CD14-positive monocyte (primary cell): ENCODE data around the gene POU1F1. TPM values are rescaled to one million over a fixed set of nuclear protein-coding genes. Genes with fewer than 3 reads are reported as not detected.

Experiments used
- DNase-seq, 3 donors: peaks; one replicate each; pipeline ENCODE4 v3.0.0-alpha.2; 2011 to 2022
- H2AFZ ChIP-seq: 2 replicates; pipeline ENCODE4 v1.6.0; 2012; ENCODE audit warnings: mild to moderate bottlenecking, low read depth, low read length, inconsistent platforms; ENCODE audit not compliant: insufficient read depth, poor library complexity, severe bottlenecking
- H3K27ac ChIP-seq, 2 donors: 1 replicate in 1 of 2; 2 replicates in 1 of 2; pipeline ENCODE4 v1.5.1; 2012 to 2013; ENCODE audit warnings: low read length in 2 of 2, control low read depth in 1 of 2, inconsistent platforms in 1 of 2, low read depth in 1 of 2, mild to moderate bottlenecking in 1 of 2
- H3K27me3 ChIP-seq, 2 donors: one replicate each; pipeline versions ENCODE4 v1.6.0 to v1.6.1; 2011 to 2013; ENCODE audit warnings: low read length in 2 of 2; ENCODE audit not compliant: control insufficient read depth in 2 of 2, insufficient read depth in 2 of 2
- H3K36me3 ChIP-seq, 2 donors: replicated peaks in 1 of 2; 1 replicate in 1 of 2; 2 replicates in 1 of 2; pipeline versions ENCODE4 v1.5.1 to v1.6.1; 2012 to 2013; ENCODE audit warnings: low read length in 2 of 2, control low read depth in 1 of 2, inconsistent platforms in 1 of 2, mild to moderate bottlenecking in 1 of 2; ENCODE audit not compliant: insufficient read depth in 2 of 2, control insufficient read depth in 1 of 2
- H3K4me1 ChIP-seq, 2 donors: 1 replicate in 1 of 2; 2 replicates in 1 of 2; pipeline versions ENCODE4 v1.5.1 to v1.6.1; 2012 to 2013; ENCODE audit warnings: low read length in 2 of 2, control low read depth in 1 of 2, inconsistent platforms in 1 of 2, mild to moderate bottlenecking in 1 of 2, moderate library complexity in 1 of 2; ENCODE audit not compliant: insufficient read depth in 2 of 2, control insufficient read depth in 1 of 2
- H3K4me2 ChIP-seq: replicated peaks from 2 replicates; pipeline ENCODE3; 2012; ENCODE audit warnings: low read length, moderate library complexity, mild to moderate bottlenecking; ENCODE audit not compliant: poor library complexity, severe bottlenecking; ENCODE audit errors: extremely low read depth
- H3K4me3 ChIP-seq, 3 experiments: fragments of 200-600 bp in 1 of 3; sonication (generic) in 1 of 3; replicated peaks in 1 of 3; 1 replicate in 2 of 3; 2 replicates in 1 of 3; pipeline ENCODE4 v1.5.1; 2011 to 2013; ENCODE audit warnings: low read length in 3 of 3, mild to moderate bottlenecking in 3 of 3, control low read depth in 2 of 3, low read depth in 2 of 3, inconsistent platforms in 1 of 3, moderate library complexity in 1 of 3
- H3K79me2 ChIP-seq: 2 replicates; pipeline ENCODE4 v1.6.0; 2012; ENCODE audit warnings: mild to moderate bottlenecking, control low read depth, inconsistent platforms, low read length, moderate library complexity; ENCODE audit not compliant: insufficient read depth
- H3K9ac ChIP-seq: 2 replicates; pipeline ENCODE4 v1.6.0; 2017; ENCODE audit warnings: low read length, mild to moderate bottlenecking; ENCODE audit not compliant: insufficient read depth, poor library complexity, severe bottlenecking
- H3K9me3 ChIP-seq, 2 donors: replicated peaks in 1 of 2; 1 replicate in 1 of 2; 2 replicates in 1 of 2; pipeline versions ENCODE4 v1.5.1 to v1.6.1; 2012 to 2013; ENCODE audit warnings: low read length in 2 of 2, control low read depth in 1 of 2; ENCODE audit not compliant: control insufficient read depth in 1 of 2, insufficient read depth in 1 of 2
- H4K20me1 ChIP-seq: 2 replicates; pipeline ENCODE4 v1.6.0; 2012; ENCODE audit warnings: mild to moderate bottlenecking, low read length, control low read depth, moderate library complexity; ENCODE audit not compliant: insufficient read depth
- H3K27ac Mint-ChIP-seq, 7 donors: one replicate each; pipeline ENCODE4 v1.8.0; 2020; ENCODE audit warnings: mild to moderate bottlenecking in 7 of 7, mixed read lengths in 7 of 7, moderate library complexity in 6 of 7, inconsistent platforms in 2 of 7
- H3K27me3 Mint-ChIP-seq, 3 donors: one replicate each; pipeline ENCODE4 v1.8.0; 2021 to 2022; ENCODE audit warnings: low read depth in 3 of 3, mild to moderate bottlenecking in 3 of 3, mixed read lengths in 3 of 3, moderate library complexity in 3 of 3, inconsistent platforms in 1 of 3
- H3K36me3 Mint-ChIP-seq, 2 donors: one replicate each; pipeline ENCODE4 v1.8.0; 2020; ENCODE audit warnings: mixed read lengths in 2 of 2, inconsistent platforms in 1 of 2, mild to moderate bottlenecking in 1 of 2
- H3K4me1 Mint-ChIP-seq: one replicate; pipeline ENCODE4 v1.8.0; 2020; ENCODE audit warnings: mild to moderate bottlenecking, mixed read lengths
- H3K4me3 Mint-ChIP-seq, 2 donors: one replicate each; pipeline ENCODE4 v1.8.0; 2020; ENCODE audit warnings: mild to moderate bottlenecking in 2 of 2, mixed read lengths in 2 of 2, moderate library complexity in 1 of 2
- H3K9me3 Mint-ChIP-seq, 7 donors: one replicate each; pipeline ENCODE4 v1.8.0; 2020 to 2022; ENCODE audit warnings: mixed read lengths in 7 of 7, mild to moderate bottlenecking in 6 of 7, moderate library complexity in 6 of 7, inconsistent platforms in 2 of 7
- CTCF ChIP-seq: fragments of 200-600 bp; IDR thresholded peaks from one replicate; pipeline ENCODE4 v1.8.0; 2022; ENCODE audit warnings: antibody characterized with exemption, mild to moderate bottlenecking
- WGBS: methylation state at CpG from one replicate; pipeline ENCODE4 v1.1.5; 2013; ENCODE audit warnings: missing lambda C conversion rate; ENCODE audit not compliant: insufficient coverage; 5-methylcytosine and 5-hydroxymethylcytosine counted together
- intact Hi-C, 2 donors: fragments of 100-400 bp; cut with micrococcal nuclease; formaldehyde crosslinking; loops; one replicate each; pipeline versions ENCODE4 v1.15.0 to v1.15.1; 2023
- polyA plus RNA-seq, 3 donors: library from polyadenylated mRNA; depleted of rRNA in 1 of 3; unstranded in 2 of 3; stranded (reverse) in 1 of 3; fragments of 300-500 nt in 2 of 3; fragments of >200 nt in 1 of 3; fragmentation: Illumina TruSeq in 2 of 3; gene quantifications; 1 replicate in 2 of 3; 2 replicates in 1 of 3; pipeline ENCODE4 v1.2.3, GENCODE V29; 2012 to 2021

Gene POU1F1
- polyA plus RNA-seq, 3 donors, result not detected

GRCh38 chr3:87287011-87287410 lies 10.6 kb upstream of the POU1F1 start:
- DNase-seq, result no peak
- Histone ChIP-seq H3K27ac (no peak overlapping the region), H4K20me1 (no peaks in the 10 kb centered on the region), H3K79me2 (no peaks in the 10 kb centered on the region), H3K36me3 (no peaks in the 10 kb centered on the region), H3K9ac (no peak overlapping the region), H3K9me3 (no peaks in the 10 kb centered on the region), H3K4me3 (no peak overlapping the region), H3K4me1 (no peaks in the 10 kb centered on the region), H2AFZ (no peak overlapping the region), H3K4me2 (no peak overlapping the region), H3K27me3 (no peaks in the 10 kb centered on the region)
- H3K9me3 Mint-ChIP-seq, result peaks cover 0 to 1% (median 0%) of the 10 kb centered on the region in 7 donors
- no peak for TF ChIP-seq CTCF
- H3K4me3 Mint-ChIP-seq, result no peak overlapping the region
- intact Hi-C loops, result no loop called here
- H3K4me1 Mint-ChIP-seq, result no peaks in the 10 kb centered on the region
- 50% methylated on average over 1 of the region's 1 CpG for WGBS
- H3K27me3 Mint-ChIP-seq, result no peaks in the 10 kb centered on the region
- H3K36me3 Mint-ChIP-seq, result no peaks in the 10 kb centered on the region
- H3K27ac Mint-ChIP-seq, result no peak overlapping the region

GRCh38 chr3:87272718-87273341 lies 3.6 kb downstream of the POU1F1 start:
- Histone ChIP-seq H3K9me3 (no peaks in the 10 kb centered on the region), H3K36me3 (no peaks in the 10 kb centered on the region), H3K27ac (no peak overlapping the region), H3K27me3 (no peaks in the 10 kb centered on the region), H3K4me1 (peaks cover 7 to 13% of the 10 kb centered on the region in 2 donors), H3K4me2 (no peak overlapping the region), H3K4me3 (no peak overlapping the region), H3K79me2 (no peaks in the 10 kb centered on the region), H3K9ac (no peak overlapping the region), H4K20me1 (no peaks in the 10 kb centered on the region), H2AFZ (no peak overlapping the region)
- no peak overlapping the region for H3K4me3 Mint-ChIP-seq
- intact Hi-C loops, result no loop called here
- H3K4me1 Mint-ChIP-seq, result peaks cover 28% of the 10 kb centered on the region
- no peaks in the 10 kb centered on the region for H3K9me3 Mint-ChIP-seq
- no peaks in the 10 kb centered on the region for H3K36me3 Mint-ChIP-seq
- no peaks in the 10 kb centered on the region for H3K27me3 Mint-ChIP-seq
- no CpG with 5 or more reads among the region's 4 CpGs for WGBS
- no peak overlapping the region for H3K27ac Mint-ChIP-seq
- DNase-seq, result no peak
- no peak for TF ChIP-seq CTCF
